GM19397 (cell line): ENCODE measurements around the gene FAM9B.

ENCODE experiments used
- ATAC-seq: cut with Tn5 transposase; IDR thresholded peaks from one replicate; pipeline ENCODE4 v1.9.1; 2021; ENCODE audit warnings: mild to moderate bottlenecking, moderate library complexity; ENCODE audit not compliant: unreplicated experiment

FAM9B gene

GRCh38 chrX:8981723-8982122 lies 52.2 kb downstream of the FAM9B start:
- ATAC-seq: no peak

- no peak for ATAC-seq
These were observed 53.2 kb downstream of the FAM9B start for GRCh38 chrX:8980756-8981155.
